ENCODE data around the gene GSC2. TPM values are rescaled to one million over a fixed set of nuclear protein-coding genes. Genes with fewer than 3 reads are reported as not detected.

The GSC2 gene
- total RNA-seq, 1 experiment from 2014 or later = not detected

DNA sequence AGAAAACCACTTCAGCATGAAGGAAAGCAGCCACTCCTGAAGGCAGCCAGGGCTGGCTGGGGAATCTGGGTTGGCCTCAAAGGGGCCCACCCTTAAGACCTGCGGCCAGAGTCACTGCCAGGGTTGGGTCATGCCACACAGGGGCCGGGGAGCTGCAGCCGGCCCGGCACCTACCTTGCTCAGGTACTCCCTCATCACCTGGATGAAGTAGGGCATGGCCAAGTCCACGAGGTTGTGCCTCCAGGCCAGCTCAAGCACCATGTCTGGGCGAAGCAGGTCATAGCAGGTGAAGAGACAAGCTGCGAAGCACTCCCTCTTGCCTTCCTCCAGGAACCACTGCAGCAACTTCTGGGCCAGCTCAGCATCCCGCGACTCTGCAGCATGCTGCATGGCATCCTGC, 33.1 kb upstream of the GSC2 start:
- ChIA-PET POLR2A (no interaction called here), CTCF (interaction anchor here (0.5 kb wide), 1 partner anchor 449 kb away, joined by 3 read pairs; no protein-coding TSS in a partner anchor)
- Histone ChIP-seq H3K36me3 (ENCODE audit: control insufficient read depth, insufficient read depth, low read length) (no peaks in the 10 kb centered on the region), H3K27me3 (replicated peaks; ENCODE audit: control insufficient read depth, insufficient read depth, low read length) (no peaks in the 10 kb centered on the region), H3K9me3 (no peaks in the 10 kb centered on the region), H3K4me1 (no peaks in the 10 kb centered on the region), H3K4me3 (ENCODE audit: low read depth, low read length) (no peak overlapping the region)
- BruUV-seq (replicated peaks) = no TSS peak
- peaks cover 5% of the 10 kb centered on the region for H3K36me3 Mint-ChIP-seq (ENCODE audit: insufficient read depth, unreplicated experiment)
- H3K27ac Mint-ChIP-seq (ENCODE audit: unreplicated experiment) = no peak overlapping the region
- H3K4me3 Mint-ChIP-seq (ENCODE audit: unreplicated experiment) = no peak overlapping the region
- DNase-seq = no peak
- TF ChIP-seq, protein P1, sequence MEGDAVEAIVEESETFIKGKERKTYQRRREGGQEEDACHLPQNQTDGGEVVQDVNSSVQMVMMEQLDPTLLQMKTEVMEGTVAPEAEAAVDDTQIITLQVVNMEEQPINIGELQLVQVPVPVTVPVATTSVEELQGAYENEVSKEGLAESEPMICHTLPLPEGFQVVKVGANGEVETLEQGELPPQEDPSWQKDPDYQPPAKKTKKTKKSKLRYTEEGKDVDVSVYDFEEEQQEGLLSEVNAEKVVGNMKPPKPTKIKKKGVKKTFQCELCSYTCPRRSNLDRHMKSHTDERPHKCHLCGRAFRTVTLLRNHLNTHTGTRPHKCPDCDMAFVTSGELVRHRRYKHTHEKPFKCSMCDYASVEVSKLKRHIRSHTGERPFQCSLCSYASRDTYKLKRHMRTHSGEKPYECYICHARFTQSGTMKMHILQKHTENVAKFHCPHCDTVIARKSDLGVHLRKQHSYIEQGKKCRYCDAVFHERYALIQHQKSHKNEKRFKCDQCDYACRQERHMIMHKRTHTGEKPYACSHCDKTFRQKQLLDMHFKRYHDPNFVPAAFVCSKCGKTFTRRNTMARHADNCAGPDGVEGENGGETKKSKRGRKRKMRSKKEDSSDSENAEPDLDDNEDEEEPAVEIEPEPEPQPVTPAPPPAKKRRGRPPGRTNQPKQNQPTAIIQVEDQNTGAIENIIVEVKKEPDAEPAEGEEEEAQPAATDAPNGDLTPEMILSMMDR (IDR thresholded peaks at IDR 0.05; ENCODE audit: insufficient read depth in 1 of 2, low read depth in 1 of 2, low read length in 1 of 2, severe bottlenecking in 1 of 2, unreplicated experiment in 1 of 2) = no peak
- no peaks in the 10 kb centered on the region for H3K9me3 Mint-ChIP-seq (ENCODE audit: unreplicated experiment)
- intact Hi-C loops (cut with micrococcal nuclease; ENCODE audit: unreplicated experiment) = no loop called here
- peaks cover 6% of the 10 kb centered on the region for H3K4me1 Mint-ChIP-seq (ENCODE audit: low read depth, unreplicated experiment)
- H3K27me3 Mint-ChIP-seq (ENCODE audit: insufficient read depth, unreplicated experiment) = no peaks in the 10 kb centered on the region

DNA sequence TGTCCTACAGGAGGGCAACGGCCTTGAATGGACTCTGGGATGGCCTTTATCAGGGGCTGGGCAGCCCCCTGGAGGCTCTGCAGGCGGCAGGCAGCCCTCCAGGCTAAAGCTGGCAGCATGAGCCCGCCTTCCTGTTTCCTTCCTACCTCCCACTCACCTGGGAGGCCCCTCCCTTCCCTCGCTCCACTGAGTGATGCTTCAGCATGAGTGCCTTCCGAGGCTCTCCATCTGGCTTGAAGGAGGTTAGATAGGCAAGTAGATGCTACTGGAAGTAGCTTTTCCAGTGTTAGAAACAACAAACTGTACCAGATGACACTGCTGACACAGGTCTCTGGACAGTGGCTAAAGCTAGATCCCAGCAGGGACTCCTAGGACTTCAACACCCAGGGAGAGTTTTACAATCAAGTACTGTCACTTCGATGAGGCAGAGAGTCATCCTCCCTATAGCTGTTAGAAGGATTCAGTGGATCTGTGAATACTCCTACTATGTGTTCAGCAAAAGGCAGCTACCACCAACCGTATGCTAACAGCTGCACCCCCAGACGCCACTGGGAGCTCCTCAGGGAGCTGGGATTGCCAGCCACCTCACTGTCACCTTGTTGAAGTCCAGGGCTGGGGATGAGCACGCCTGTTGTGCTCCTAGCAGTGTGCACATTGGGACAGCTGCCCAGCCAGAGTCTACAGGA, 32.5 kb upstream of the GSC2 start:
- no peak for DNase-seq
- no peaks in the 10 kb centered on the region for H3K36me3 ChIP-seq (ENCODE audit: control insufficient read depth, insufficient read depth, low read length)
- intact Hi-C loops (cut with micrococcal nuclease; ENCODE audit: unreplicated experiment) = no loop called here
- POLR2A ChIA-PET = no interaction called here
- H3K9me3 ChIP-seq = no peaks in the 10 kb centered on the region
- Mint-ChIP-seq H3K4me3 (ENCODE audit: unreplicated experiment) (no peak overlapping the region), H3K36me3 (ENCODE audit: insufficient read depth, unreplicated experiment) (peaks cover 9% of the 10 kb centered on the region), H3K27ac (ENCODE audit: unreplicated experiment) (no peak overlapping the region), H3K27me3 (ENCODE audit: insufficient read depth, unreplicated experiment) (no peaks in the 10 kb centered on the region), H3K9me3 (ENCODE audit: unreplicated experiment) (no peaks in the 10 kb centered on the region), H3K4me1 (ENCODE audit: low read depth, unreplicated experiment) (peaks cover 6% of the 10 kb centered on the region)
- H3K4me1 ChIP-seq = no peaks in the 10 kb centered on the region
- BruUV-seq (replicated peaks) = no TSS peak
- H3K4me3 ChIP-seq (ENCODE audit: low read depth, low read length) = no peak overlapping the region
- CTCF ChIA-PET = no interaction called here
- TF ChIP-seq, protein P1 (IDR thresholded peaks at IDR 0.05; ENCODE audit: insufficient read depth in 1 of 2, low read depth in 1 of 2, low read length in 1 of 2, severe bottlenecking in 1 of 2, unreplicated experiment in 1 of 2) = no peak
- no peaks in the 10 kb centered on the region for H3K27me3 ChIP-seq (replicated peaks; ENCODE audit: control insufficient read depth, insufficient read depth, low read length)

GRCh38 chr22:19181786-19182471, 31.8 kb upstream of the GSC2 start:
- CTCF ChIA-PET = no interaction called here
- Histone ChIP-seq H3K27me3 (replicated peaks; ENCODE audit: control insufficient read depth, insufficient read depth, low read length) (no peaks in the 10 kb centered on the region), H3K9me3 (no peaks in the 10 kb centered on the region), H3K36me3 (ENCODE audit: control insufficient read depth, insufficient read depth, low read length) (no peaks in the 10 kb centered on the region), H3K4me3 (ENCODE audit: low read depth, low read length) (no peak overlapping the region), H3K4me1 (peaks cover 2% of the 10 kb centered on the region)
- BruUV-seq (replicated peaks) = no TSS peak
- H3K27ac Mint-ChIP-seq (ENCODE audit: unreplicated experiment) = no peak overlapping the region
- POLR2A ChIA-PET = no interaction called here
- TF ChIP-seq, protein P1 (IDR thresholded peaks at IDR 0.05; ENCODE audit: insufficient read depth in 1 of 2, low read depth in 1 of 2, low read length in 1 of 2, severe bottlenecking in 1 of 2, unreplicated experiment in 1 of 2) = no peak
- H3K27me3 Mint-ChIP-seq (ENCODE audit: insufficient read depth, unreplicated experiment) = no peaks in the 10 kb centered on the region
- intact Hi-C loops (cut with micrococcal nuclease; ENCODE audit: unreplicated experiment) = no loop called here
- peaks cover 6% of the 10 kb centered on the region for H3K4me1 Mint-ChIP-seq (ENCODE audit: low read depth, unreplicated experiment)
- DNase-seq = no peak
- no peaks in the 10 kb centered on the region for H3K9me3 Mint-ChIP-seq (ENCODE audit: unreplicated experiment)
- H3K36me3 Mint-ChIP-seq (ENCODE audit: insufficient read depth, unreplicated experiment) = peaks cover 16% of the 10 kb centered on the region
- H3K4me3 Mint-ChIP-seq (ENCODE audit: unreplicated experiment) = no peak overlapping the region

Measured in Caco-2 (cell line).